HepG2 (cell line): ENCODE data around the gene NPVF. TPM values are rescaled to one million over a fixed set of nuclear protein-coding genes. Genes with fewer than 3 reads are reported as not detected.

ENCODE experiments used
- ATAC-seq: fragments of 200-7000 bp; cut with Tn5 transposase; 3 replicates; pipeline ENCODE4 v1.9.1; 2020; ENCODE audit warnings: mild to moderate bottlenecking, moderate library complexity
- BruUV-seq: library from RNA; stranded (reverse); fragments of 400-500 nt; replicated peaks from 2 replicates; lab custom pipeline; 2021; lab: Mats Ljungman, UMichigan
- CTCF ChIA-PET: fragments of 300-600 bp; formaldehyde crosslinking; extraction: SDS; loops from one replicate; lab custom pipeline; 2021; ENCODE audit warnings: low total read pairs, inconsistent platforms, low intra/inter-chr PET ratio; lab: Yijun Ruan, JAX
- POLR2A ChIA-PET: fragments of 350-600 bp; sonication (Branson Sonifier 250); formaldehyde crosslinking; loops from one replicate; lab custom pipeline; 2020; ENCODE audit warnings: antibody characterized with exemption, inconsistent platforms; lab: Yijun Ruan, JAX
- DNase-seq: peaks from one replicate; pipeline ENCODE4 v3.0.0-alpha.2; 2015; ENCODE audit warnings: low spot score
- FAIRE-seq: peaks from 3 replicates; lab custom pipeline; 2011; peaks lifted over from hg19 to GRCh38; lab: Jason Lieb, UNC
- H2AFZ ChIP-seq: one replicate; pipeline ENCODE4 v1.6.1; 2011; ENCODE audit warnings: low read length, inconsistent platforms
- H3K27ac ChIP-seq: fragments of 300-600 bp; 3 replicates; pipeline ENCODE4 v1.8.0; 2011; ENCODE audit warnings: mixed run types, mild to moderate bottlenecking, mixed read lengths, low read length, inconsistent platforms; ENCODE audit not compliant: insufficient read depth; ENCODE audit errors: extremely low read length
- H3K27me3 ChIP-seq, 2 experiments: fragments of 200-600 bp in 1 of 2; 2 replicates in 1 of 2; 3 replicates in 1 of 2; pipeline versions ENCODE4 v1.6.0 to v1.8.0; 2011; ENCODE audit warnings: low read length in 2 of 2, mild to moderate bottlenecking in 2 of 2, moderate library complexity in 2 of 2, inconsistent platforms in 1 of 2; ENCODE audit not compliant: insufficient read depth in 2 of 2, control insufficient read depth in 1 of 2
- H3K36me3 ChIP-seq, 2 experiments: fragments of 200-600 bp in 1 of 2; replicated peaks in 1 of 2; 2 replicates in 1 of 2; 3 replicates in 1 of 2; pipeline versions ENCODE4 v1.5.1 to v1.8.0; 2011; ENCODE audit warnings: low read length in 2 of 2, inconsistent platforms in 1 of 2; ENCODE audit not compliant: insufficient read depth in 2 of 2, control insufficient read depth in 1 of 2
- H3K4me1 ChIP-seq: 2 replicates; pipeline ENCODE4 v1.5.1; 2012; ENCODE audit warnings: low read length, inconsistent platforms; ENCODE audit not compliant: insufficient read depth
- H3K4me2 ChIP-seq: 2 replicates; pipeline ENCODE4 v1.6.0; 2011; ENCODE audit warnings: low read depth, low read length, inconsistent platforms
- H3K4me3 ChIP-seq, 3 experiments: fragments of 200-600 bp in 1 of 3; sonication (generic), shearing (Covaris generic) in 1 of 3; replicated peaks in 1 of 3; 2 replicates each; pipeline ENCODE4 v1.5.1; 2011 to 2016; ENCODE audit warnings: low read length in 3 of 3, inconsistent platforms in 2 of 3, low read depth in 2 of 3, mild to moderate bottlenecking in 2 of 3, control low read depth in 1 of 3, mixed read lengths in 1 of 3; ENCODE audit not compliant: insufficient read depth in 1 of 3
- H3K79me2 ChIP-seq: one replicate; pipeline ENCODE4 v1.6.1; 2011; ENCODE audit warnings: low read length, inconsistent platforms; ENCODE audit not compliant: insufficient read depth
- H3K9ac ChIP-seq: 2 replicates; pipeline ENCODE4 v1.6.0; 2011; ENCODE audit warnings: mild to moderate bottlenecking, low read depth, low read length, inconsistent platforms; ENCODE audit not compliant: insufficient read depth
- H3K9me3 ChIP-seq: 2 replicates; pipeline ENCODE4 v1.5.1; 2012; ENCODE audit warnings: mild to moderate bottlenecking, low read length
- H4K20me1 ChIP-seq: 2 replicates; pipeline ENCODE4 v1.6.0; 2011; ENCODE audit warnings: inconsistent platforms, mild to moderate bottlenecking, low read length, moderate library complexity; ENCODE audit not compliant: insufficient read depth
- BORCS8-MEF2B ChIP-seq: sonication (generic); formaldehyde crosslinking; IDR thresholded peaks from 2 replicates; pipeline ENCODE4 v1.8.0; 2022; ENCODE audit warnings: mild to moderate bottlenecking, missing genetic modification reagents
- CHD2 ChIP-seq: IDR thresholded peaks from 2 replicates; pipeline ENCODE4 v1.6.1; 2011; ENCODE audit warnings: low read depth, low read length, improper control_type of control experiment
- KLF9 ChIP-seq: IDR thresholded peaks from 2 replicates; pipeline ENCODE4 v1.6.1; 2016; ENCODE audit warnings: low read depth
- MTF1 ChIP-seq: sonication (generic); formaldehyde crosslinking; IDR thresholded peaks from 2 replicates; pipeline ENCODE4 v1.5.0; 2020; ENCODE audit warnings: missing genetic modification reagents
- SNAI1 ChIP-seq: sonication (generic); formaldehyde crosslinking; IDR thresholded peaks from 2 replicates; pipeline ENCODE4 v1.5.0; 2020; ENCODE audit warnings: mild to moderate bottlenecking, missing genetic modification reagents, borderline replicate concordance
- SRSF4 ChIP-seq: fragments of 200-400 bp; formaldehyde crosslinking; IDR thresholded peaks from one replicate; pipeline ENCODE4 v1.6.1; 2018; ENCODE audit warnings: mild to moderate bottlenecking, low read depth, low read length, moderate library complexity; ENCODE audit not compliant: poor library complexity, severe bottlenecking
- ZKSCAN1 ChIP-seq: fragments of 150-350 bp; IDR thresholded peaks from 2 replicates; pipeline ENCODE4 v1.6.1; 2014; ENCODE audit warnings: low read length
- ZNF10 ChIP-seq: sonication (generic); formaldehyde crosslinking; IDR thresholded peaks from 2 replicates; pipeline ENCODE4 v1.4.0; 2020; ENCODE audit warnings: mild to moderate bottlenecking, low read depth, missing genetic modification reagents, borderline replicate concordance
- ZNF597 ChIP-seq: sonication (generic); formaldehyde crosslinking; IDR thresholded peaks from 2 replicates; pipeline ENCODE4 v1.5.0; 2020; ENCODE audit warnings: missing genetic modification reagents
- ZNF703 ChIP-seq: sonication (generic); formaldehyde crosslinking; IDR thresholded peaks from 2 replicates; pipeline ENCODE4 v1.5.1; 2020; ENCODE audit warnings: missing genetic modification reagents, mild to moderate bottlenecking, moderate library complexity, borderline replicate concordance
- WGBS: methylation state at CpG from one replicate; pipeline ENCODE4 v1.1.6; 2017; ENCODE audit warnings: low lambda C conversion rate; 5-methylcytosine and 5-hydroxymethylcytosine counted together
- in situ Hi-C: cut with HindIII; loops from 2 replicates; pipeline ENCODE4 v1.10.0; 2017; ENCODE audit warnings: low pct_unique_long_range_greater_than_20kb; ENCODE audit not compliant: extremely low pct_ligation_motif_present
- intact Hi-C: fragments of 100-400 bp; cut with micrococcal nuclease; formaldehyde crosslinking; loops from one replicate; pipeline ENCODE4 v1.10.0; 2022; ENCODE audit not compliant: unreplicated experiment
- polyA plus RNA-seq, 8 experiments: library from polyadenylated mRNA; depleted of rRNA in 3 of 8; stranded (reverse) in 7 of 8; unstranded in 1 of 8; fragments of >200 nt; fragmentation: Illumina TruSeq in 4 of 8; extraction: Trizol in 4 of 8; gene quantifications; 2 replicates each; pipeline versions ENCODE4 v1.2.1 to v1.2.3, GENCODE V29; 2011 to 2016; ENCODE audit warnings: low read depth in 4 of 8, missing spikeins in 1 of 8, mixed read lengths in 1 of 8; ENCODE audit not compliant: insufficient read depth in 1 of 8
- total RNA-seq, 5 experiments: library from RNA; depleted of rRNA; stranded (reverse); fragments of >200 nt; fragmentation: Illumina TruSeq; extraction: Trizol; gene quantifications; 2 replicates each; pipeline ENCODE4 v1.2.3, GENCODE V29; 2016; ENCODE audit warnings: low read depth in 1 of 5
- TF ChIP-seq, protein P1 (sequence below): sonication (generic); formaldehyde crosslinking; IDR thresholded peaks from 2 replicates; pipeline ENCODE4 v1.4.0; 2020; ENCODE audit warnings: missing genetic modification reagents
- TF ChIP-seq, protein P2 (sequence below): sonication (generic); formaldehyde crosslinking; IDR thresholded peaks from 2 replicates; pipeline ENCODE4 v1.5.1; 2020; ENCODE audit warnings: missing genetic modification reagents, mild to moderate bottlenecking, borderline replicate concordance
- TF ChIP-seq, protein P3 (sequence below): sonication (generic); formaldehyde crosslinking; IDR thresholded peaks from 2 replicates; pipeline ENCODE4 v1.5.1; 2020; ENCODE audit warnings: mild to moderate bottlenecking, missing genetic modification reagents, moderate library complexity
- TF ChIP-seq, protein P4 (sequence below): sonication (generic); formaldehyde crosslinking; IDR thresholded peaks from 2 replicates; pipeline ENCODE4 v1.8.0; 2022; ENCODE audit warnings: missing genetic modification reagents, mild to moderate bottlenecking, inconsistent platforms, borderline replicate concordance

NPVF gene
- total and polyA plus RNA-seq, 2 of the 13 experiments (the other 11 are each of a cell fraction or from before 2014, with no cell fraction given) = not detected

DNA sequence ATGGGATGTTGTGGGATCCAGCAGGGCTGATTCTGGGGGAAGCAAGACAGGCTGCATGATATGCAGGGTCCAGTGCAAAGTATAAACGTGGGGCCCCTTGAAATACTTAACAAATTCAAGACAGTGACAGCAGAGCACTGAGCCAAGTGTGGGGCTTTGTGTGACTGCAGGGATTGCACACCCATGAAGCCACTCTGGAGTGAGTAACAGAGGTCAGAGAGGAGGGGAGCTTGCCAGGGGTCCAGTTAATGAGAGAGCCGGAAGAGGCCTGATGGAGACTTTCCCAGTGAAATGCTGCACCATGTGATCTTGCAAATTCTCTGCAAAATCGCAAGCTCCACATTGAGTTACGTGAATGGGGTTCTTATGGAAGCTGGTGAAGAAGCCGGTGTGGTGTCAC lies 5.6 kb downstream of the NPVF start:
- intact Hi-C loops = loop anchor here (5.0 kb wide), 1 partner anchor 640 kb away; no protein-coding TSS in a partner anchor
- no TSS peak for BruUV-seq
- H3K79me2 ChIP-seq = no peaks in the 10 kb centered on the region
- no peak overlapping the region for H2AFZ ChIP-seq
- TF ChIP-seq SNAI1 (CRISPR knock-in tag) = no peak
- TF ChIP-seq ZNF10 (CRISPR knock-in tag) = no peak
- TF ChIP-seq, protein P1, sequence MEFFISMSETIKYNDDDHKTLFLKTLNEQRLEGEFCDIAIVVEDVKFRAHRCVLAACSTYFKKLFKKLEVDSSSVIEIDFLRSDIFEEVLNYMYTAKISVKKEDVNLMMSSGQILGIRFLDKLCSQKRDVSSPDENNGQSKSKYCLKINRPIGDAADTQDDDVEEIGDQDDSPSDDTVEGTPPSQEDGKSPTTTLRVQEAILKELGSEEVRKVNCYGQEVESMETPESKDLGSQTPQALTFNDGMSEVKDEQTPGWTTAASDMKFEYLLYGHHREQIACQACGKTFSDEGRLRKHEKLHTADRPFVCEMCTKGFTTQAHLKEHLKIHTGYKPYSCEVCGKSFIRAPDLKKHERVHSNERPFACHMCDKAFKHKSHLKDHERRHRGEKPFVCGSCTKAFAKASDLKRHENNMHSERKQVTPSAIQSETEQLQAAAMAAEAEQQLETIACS (CRISPR knock-in tag) = no peak
- TF ChIP-seq, protein P2, sequence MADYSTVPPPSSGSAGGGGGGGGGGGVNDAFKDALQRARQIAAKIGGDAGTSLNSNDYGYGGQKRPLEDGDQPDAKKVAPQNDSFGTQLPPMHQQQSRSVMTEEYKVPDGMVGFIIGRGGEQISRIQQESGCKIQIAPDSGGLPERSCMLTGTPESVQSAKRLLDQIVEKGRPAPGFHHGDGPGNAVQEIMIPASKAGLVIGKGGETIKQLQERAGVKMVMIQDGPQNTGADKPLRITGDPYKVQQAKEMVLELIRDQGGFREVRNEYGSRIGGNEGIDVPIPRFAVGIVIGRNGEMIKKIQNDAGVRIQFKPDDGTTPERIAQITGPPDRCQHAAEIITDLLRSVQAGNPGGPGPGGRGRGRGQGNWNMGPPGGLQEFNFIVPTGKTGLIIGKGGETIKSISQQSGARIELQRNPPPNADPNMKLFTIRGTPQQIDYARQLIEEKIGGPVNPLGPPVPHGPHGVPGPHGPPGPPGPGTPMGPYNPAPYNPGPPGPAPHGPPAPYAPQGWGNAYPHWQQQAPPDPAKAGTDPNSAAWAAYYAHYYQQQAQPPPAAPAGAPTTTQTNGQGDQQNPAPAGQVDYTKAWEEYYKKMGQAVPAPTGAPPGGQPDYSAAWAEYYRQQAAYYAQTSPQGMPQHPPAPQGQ (CRISPR knock-in tag) = no peak
- no peak for TF ChIP-seq ZNF703 (CRISPR knock-in tag)
- no peak for TF ChIP-seq BORCS8-MEF2B (CRISPR knock-in tag)
- TF ChIP-seq, protein P3, sequence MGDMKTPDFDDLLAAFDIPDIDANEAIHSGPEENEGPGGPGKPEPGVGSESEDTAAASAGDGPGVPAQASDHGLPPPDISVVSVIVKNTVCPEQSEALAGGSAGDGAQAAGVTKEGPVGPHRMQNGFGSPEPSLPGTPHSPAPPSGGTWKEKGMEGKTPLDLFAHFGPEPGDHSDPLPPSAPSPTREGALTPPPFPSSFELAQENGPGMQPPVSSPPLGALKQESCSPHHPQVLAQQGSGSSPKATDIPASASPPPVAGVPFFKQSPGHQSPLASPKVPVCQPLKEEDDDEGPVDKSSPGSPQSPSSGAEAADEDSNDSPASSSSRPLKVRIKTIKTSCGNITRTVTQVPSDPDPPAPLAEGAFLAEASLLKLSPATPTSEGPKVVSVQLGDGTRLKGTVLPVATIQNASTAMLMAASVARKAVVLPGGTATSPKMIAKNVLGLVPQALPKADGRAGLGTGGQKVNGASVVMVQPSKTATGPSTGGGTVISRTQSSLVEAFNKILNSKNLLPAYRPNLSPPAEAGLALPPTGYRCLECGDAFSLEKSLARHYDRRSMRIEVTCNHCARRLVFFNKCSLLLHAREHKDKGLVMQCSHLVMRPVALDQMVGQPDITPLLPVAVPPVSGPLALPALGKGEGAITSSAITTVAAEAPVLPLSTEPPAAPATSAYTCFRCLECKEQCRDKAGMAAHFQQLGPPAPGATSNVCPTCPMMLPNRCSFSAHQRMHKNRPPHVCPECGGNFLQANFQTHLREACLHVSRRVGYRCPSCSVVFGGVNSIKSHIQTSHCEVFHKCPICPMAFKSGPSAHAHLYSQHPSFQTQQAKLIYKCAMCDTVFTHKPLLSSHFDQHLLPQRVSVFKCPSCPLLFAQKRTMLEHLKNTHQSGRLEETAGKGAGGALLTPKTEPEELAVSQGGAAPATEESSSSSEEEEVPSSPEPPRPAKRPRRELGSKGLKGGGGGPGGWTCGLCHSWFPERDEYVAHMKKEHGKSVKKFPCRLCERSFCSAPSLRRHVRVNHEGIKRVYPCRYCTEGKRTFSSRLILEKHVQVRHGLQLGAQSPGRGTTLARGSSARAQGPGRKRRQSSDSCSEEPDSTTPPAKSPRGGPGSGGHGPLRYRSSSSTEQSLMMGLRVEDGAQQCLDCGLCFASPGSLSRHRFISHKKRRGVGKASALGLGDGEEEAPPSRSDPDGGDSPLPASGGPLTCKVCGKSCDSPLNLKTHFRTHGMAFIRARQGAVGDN (CRISPR knock-in tag) = no peak
- no peak for TF ChIP-seq ZNF597
- TF ChIP-seq MTF1 = no peak
- no peak for TF ChIP-seq SRSF4
- TF ChIP-seq ZKSCAN1 = no peak
- TF ChIP-seq, protein P4, sequence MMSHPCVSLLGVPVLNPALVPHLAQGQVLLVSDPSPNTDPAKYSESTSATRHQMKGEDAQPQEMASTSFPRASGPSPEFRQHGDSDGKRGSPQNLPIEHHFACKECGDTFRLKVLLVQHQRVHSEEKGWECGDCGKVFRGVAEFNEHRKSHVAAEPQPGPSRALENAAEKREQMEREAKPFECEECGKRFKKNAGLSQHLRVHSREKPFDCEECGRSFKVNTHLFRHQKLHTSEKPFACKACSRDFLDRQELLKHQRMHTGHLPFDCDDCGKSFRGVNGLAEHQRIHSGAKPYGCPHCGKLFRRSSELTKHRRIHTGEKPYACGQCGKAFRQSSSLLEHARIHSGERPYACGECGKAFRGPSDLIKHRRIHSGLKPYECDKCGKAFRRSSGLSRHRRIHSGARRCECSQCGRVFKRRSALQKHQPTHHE (CRISPR knock-in tag) = no peak
- no peak for TF ChIP-seq CHD2
- TF ChIP-seq KLF9 = no peak
- WGBS = 41% methylated on average over 5 of the region's 5 CpGs
- no peaks in the 10 kb centered on the region for H4K20me1 ChIP-seq
- H3K27me3 ChIP-seq = peaks cover 0 to 33% of the 10 kb centered on the region in 2 experiments; a peak in 3 of 5 replicates
- H3K4me1 ChIP-seq = no peaks in the 10 kb centered on the region
- no peak overlapping the region for H3K4me2 ChIP-seq
- H3K9ac ChIP-seq = no peak overlapping the region
- no peak overlapping the region for H3K27ac ChIP-seq
- no peaks in the 10 kb centered on the region for H3K9me3 ChIP-seq
- DNase-seq (no peak), ATAC-seq (no peak), FAIRE-seq (no peak)
- in situ Hi-C loops = no loop called here
- H3K36me3 ChIP-seq = no peaks in the 10 kb centered on the region
- ChIA-PET CTCF (no interaction called here), POLR2A (no interaction called here)
- H3K4me3 ChIP-seq = no peak overlapping the region
